Heart right ventricle (tissue), 16 donors: ENCODE results near the gene FCHSD2. TPM values are rescaled to one million over a fixed set of nuclear protein-coding genes. Genes with fewer than 3 reads are reported as not detected.

Experiments used
- ATAC-seq, 8 donors: fragments of 200-7000 bp; cut with Tn5 transposase; one replicate each; pipeline ENCODE4 v1.9.1; 2020; ENCODE audit warnings: mild to moderate bottlenecking in 8 of 8, moderate library complexity in 8 of 8, moderate number of reproducible peaks in 1 of 8
- DNase-seq, 2 donors: peaks; one replicate each; pipeline ENCODE4 v3.0.0-alpha.2; 2020
- H3K27ac ChIP-seq, 10 donors: fragments of 200-600 bp; sonication (generic) in 2 of 10; one replicate each; pipeline versions ENCODE4 v1.5.0 to v1.8.0; 2020 to 2022; ENCODE audit warnings: mild to moderate bottlenecking in 3 of 10
- H3K27me3 ChIP-seq, 7 donors: fragments of 200-600 bp; one replicate each; pipeline ENCODE4 v1.8.0; 2021 to 2022; ENCODE audit warnings: mild to moderate bottlenecking in 2 of 7
- H3K36me3 ChIP-seq, 9 donors: fragments of 200-600 bp; sonication (generic) in 1 of 9; one replicate each; pipeline versions ENCODE4 v1.5.0 to v1.8.0; 2020 to 2022; ENCODE audit warnings: mild to moderate bottlenecking in 2 of 9
- H3K4me1 ChIP-seq, 9 donors: fragments of 200-600 bp; sonication (generic) in 1 of 9; one replicate each; pipeline versions ENCODE4 v1.5.0 to v1.8.0; 2020 to 2022; ENCODE audit warnings: mild to moderate bottlenecking in 4 of 9
- H3K4me3 ChIP-seq, 10 donors: fragments of 200-600 bp; sonication (generic) in 2 of 10; one replicate each; pipeline versions ENCODE4 v1.5.0 to v1.8.0; 2020 to 2022; ENCODE audit warnings: mild to moderate bottlenecking in 7 of 10, moderate library complexity in 2 of 10
- H3K9me3 ChIP-seq, 11 donors: fragments of 200-600 bp in 10 of 11; sonication (generic) in 2 of 11; one replicate each; pipeline versions ENCODE4 v1.5.0 to v1.8.0; 2013 to 2022; ENCODE audit warnings: mild to moderate bottlenecking in 2 of 11, control low read depth in 1 of 11, moderate library complexity in 1 of 11
- CTCF ChIP-seq, 9 donors: fragments of 200-600 bp; sonication (generic) in 2 of 9; IDR thresholded peaks; one replicate each; pipeline versions ENCODE4 v1.5.0 to v1.8.0; 2021 to 2022; ENCODE audit warnings: antibody characterized with exemption in 9 of 9, mild to moderate bottlenecking in 5 of 9, moderate library complexity in 1 of 9
- WGBS, 2 donors: extraction: QIAGEN DNeasy Blood & Tissue Kit; methylation state at CpG; one replicate each; pipeline ENCODE4 v1.1.7; 2013; ENCODE audit warnings: inconsistent platforms in 1 of 2; 5-methylcytosine and 5-hydroxymethylcytosine counted together
- intact Hi-C, 10 donors: fragments of 100-400 bp; cut with DNase I; formaldehyde crosslinking; loops; one replicate each; pipeline versions ENCODE4 v1.11.1 to v1.14.2; 2022
- polyA plus RNA-seq, 2 donors: library from polyadenylated mRNA; stranded (reverse); fragments of 200-250 nt; gene quantifications; one replicate each; pipeline ENCODE4 v1.2.3, GENCODE V29; 2013
- total RNA-seq, 10 donors: library from RNA; stranded (reverse); fragmentation: NEBNext Ultra II Directional in 3 of 10; extraction: Animal tissue kit (Norgen Biotek cat#: 25700) in 3 of 10; gene quantifications; one replicate each; pipeline versions ENCODE4 v1.2.1 to v1.2.4, GENCODE V29; 2021 to 2023
- donor health status: Arrhythmogenic right ventricular cardiomyopathy.
- donor health status: ischemic (EF 13 %, LVEDD 7.1; RV severe dilation, severe dysfunction).
- donor health status: healthy with polysubstance abuse.
- donor health status: DM: no; HTN: yes; CAD: no.
- donor health status: DM: no; HTN: no; CAD: no.
- donor health status: ischemic (EF 25% LVEDD 6.9; RV normal size, moderate dysfunction).
- donor health status: ischemic (EF 25% LVEDD 5.7; RV mildly dilated, moderate dysfunction).
- donor health status: healthy.
- donor health status: DM: yes; HTN: yes; CAD: no.
- donor health status: Ischemic cardiomyopathy.
- donor health status: ischemic (EF 35%, LVEDD 5.7; RV mildly dilated, moderate dysfunction).
- donor health status: nonischemic (EF 11% LVEDD 7.7; RV severe dilation, severe dysfunction).
- donor health status: DM: yes; HTN: yes; CAD: no.
- donor health status: PGD.
- donor health status: ischemic (EF 29% LVEDD 5.4; RV normal size, mild dysfunction).
- donor health status: nonischemic (EF 23%, LVEDD 6.1; RV moderate dilation, normal function).

Gene FCHSD2
- total and polyA plus RNA-seq, 12 donors: 16.1 to 48.4 (median 37.5) TPM

- 36 to 48% methylated on average over 3 of the region's 3 CpGs for WGBS, 2 donors
- H3K27ac ChIP-seq: peak overlapping the region; percentile 15 to 82 (median 64)
- no peaks in the 10 kb centered on the region for H3K9me3 ChIP-seq
- H3K4me1 ChIP-seq: peaks cover 0 to 31% (median 19%) of the 10 kb centered on the region in 9 donors
- intact Hi-C loops: loop anchor here in 2 of 10 donors (5.0 kb wide), 1 partner anchor 286 kb away; the partner anchor contains the start of gene FCHSD2 (in 2 of the 2)
- no peaks in the 10 kb centered on the region for H3K27me3 ChIP-seq
- ATAC-seq (peak; percentile 67 to 92 (median 88)), DNase-seq (no peak)
- peaks cover 0 to 18% (median 0%) of the 10 kb centered on the region in 9 donors for H3K36me3 ChIP-seq
- TF ChIP-seq CTCF (IDR thresholded peaks at IDR 0.05): peak in 1 of 9 donors; percentile 15
- H3K4me3 ChIP-seq: no peak overlapping the region
These were observed 286.1 kb downstream of the FCHSD2 start for GRCh38 chr11:72856065-72856464.

DNA sequence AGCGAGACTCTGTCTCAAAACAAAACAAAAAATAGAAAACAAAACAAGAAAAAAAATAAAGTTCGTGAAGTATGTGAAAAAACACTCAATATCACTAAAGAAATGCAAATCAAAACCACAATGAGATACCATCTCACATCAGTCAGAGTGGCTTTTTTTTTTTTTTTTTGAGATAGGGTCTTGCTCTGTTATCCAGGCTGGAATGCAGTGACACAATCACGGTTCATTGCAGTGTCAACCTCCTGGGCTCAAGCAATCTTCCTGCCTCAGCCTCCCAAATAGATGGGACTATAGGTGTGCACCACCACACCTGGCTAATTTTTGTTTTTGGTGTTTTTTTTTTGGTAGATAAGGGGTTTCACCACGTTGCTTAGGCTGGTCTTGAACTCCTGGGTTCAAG lies 290.4 kb downstream of the FCHSD2 start:
- H3K27me3 ChIP-seq: no peaks in the 10 kb centered on the region
- ATAC-seq (no peak), DNase-seq (no peak)
- 93 to 94% methylated on average over 4 of the region's 4 CpGs for WGBS, 2 donors
- TF ChIP-seq CTCF (IDR thresholded peaks at IDR 0.05): no peak
- H3K27ac ChIP-seq: no peak overlapping the region
- H3K4me3 ChIP-seq: no peak overlapping the region
- no peaks in the 10 kb centered on the region for H3K9me3 ChIP-seq
- H3K4me1 ChIP-seq: peaks cover 0 to 24% (median 11%) of the 10 kb centered on the region in 9 donors
- peaks cover 0 to 35% (median 0%) of the 10 kb centered on the region in 9 donors for H3K36me3 ChIP-seq
- intact Hi-C loops: no loop called here

- no peaks in the 10 kb centered on the region for H3K27me3 ChIP-seq
- TF ChIP-seq CTCF (IDR thresholded peaks at IDR 0.05): no peak
- no peak overlapping the region for H3K27ac ChIP-seq
- no peak for DNase-seq
- no peak for ATAC-seq
- H3K9me3 ChIP-seq: no peaks in the 10 kb centered on the region
- intact Hi-C loops: no loop called here
- WGBS, 2 donors: 89 to 91% methylated on average over 3 of the region's 3 CpGs
- H3K4me3 ChIP-seq: no peak overlapping the region
- H3K4me1 ChIP-seq: peaks cover 0 to 15% (median 2%) of the 10 kb centered on the region in 9 donors
- peaks cover 0 to 42% (median 0%) of the 10 kb centered on the region in 9 donors for H3K36me3 ChIP-seq
These were observed 291.3 kb downstream of the FCHSD2 start for GRCh38 chr11:72850832-72851231.

GRCh38 chr11:72848846-72849466 lies 293.2 kb downstream of the FCHSD2 start:
- Histone ChIP-seq H3K4me3 (no peak overlapping the region), H3K4me1 (peaks cover 1 to 19% (median 10%) of the 10 kb centered on the region in 9 donors), H3K27ac (peak overlapping the region in 4 of 10 donors; percentile 8 to 58 (median 37)), H3K9me3 (no peaks in the 10 kb centered on the region), H3K27me3 (no peaks in the 10 kb centered on the region), H3K36me3 (peaks cover 0 to 50% (median 0%) of the 10 kb centered on the region in 9 donors)
- 61 to 64% methylated on average over 6 of the region's 6 CpGs for WGBS, 2 donors
- peak; percentile 44 to 83 (median 72) for TF ChIP-seq CTCF (IDR thresholded peaks at IDR 0.05)
- DNase-seq (peak in 1 of 2 donors; percentile 50), ATAC-seq (peak in 7 of 8 donors; percentile 40 to 67 (median 52))
- intact Hi-C loops: loop anchor here in 4 of 10 donors (1.0 to 5.0 kb wide), 5 partner anchors 14 to 293 kb away; partner anchors contain the start of gene FCHSD2 (in 1 of the 4)
